GM12872 (cell line): Measurements from ENCODE around the gene KIF26A.

Source experiments
- TF ChIP-seq, protein P1 (sequence below): IDR thresholded peaks from 3 replicates; pipeline ENCODE4 v1.5.1; 2011; ENCODE audit warnings: low read depth, mild to moderate bottlenecking, low read length, moderate library complexity; ENCODE audit not compliant: insufficient read depth

Gene KIF26A

DNA sequence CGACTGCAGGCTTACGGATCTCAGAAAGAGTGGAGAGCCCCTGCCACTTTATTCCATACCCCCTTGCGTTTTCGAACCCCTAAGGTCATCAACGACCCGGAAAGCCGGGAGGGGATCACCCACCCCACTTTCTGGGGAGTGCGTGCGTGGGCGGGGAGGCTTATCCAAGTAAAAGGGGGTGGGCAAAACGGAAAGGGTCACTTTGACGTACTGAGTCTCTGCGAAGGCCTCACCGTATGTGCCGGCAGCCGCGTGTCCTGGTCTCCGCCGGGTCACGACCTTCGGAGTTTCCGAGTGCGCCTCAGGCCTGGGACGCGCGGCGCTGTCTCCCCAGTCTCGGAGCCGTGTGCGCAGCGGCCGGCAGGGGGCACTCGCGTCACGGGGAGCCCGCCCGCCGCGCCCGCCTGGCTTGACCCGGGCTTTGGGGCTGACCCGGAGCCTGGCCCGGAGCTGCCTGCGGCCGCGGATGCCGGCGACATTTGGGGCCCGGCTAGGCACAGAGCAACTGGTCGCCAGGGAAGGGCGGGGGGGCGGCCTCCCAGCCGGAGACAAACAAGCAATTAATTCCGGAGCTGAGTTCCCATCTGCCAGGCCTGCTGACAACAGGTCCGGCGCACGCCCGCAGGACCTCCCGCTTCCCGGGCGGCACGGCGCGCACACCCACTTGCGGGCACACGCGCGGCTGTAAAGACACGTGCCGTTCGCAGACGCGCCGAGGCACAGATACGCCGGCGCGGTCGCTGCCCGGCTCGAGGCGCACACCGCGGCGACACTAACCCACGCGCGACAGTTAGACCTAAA, 890 bp upstream of the KIF26A start:
- TF ChIP-seq, protein P1, sequence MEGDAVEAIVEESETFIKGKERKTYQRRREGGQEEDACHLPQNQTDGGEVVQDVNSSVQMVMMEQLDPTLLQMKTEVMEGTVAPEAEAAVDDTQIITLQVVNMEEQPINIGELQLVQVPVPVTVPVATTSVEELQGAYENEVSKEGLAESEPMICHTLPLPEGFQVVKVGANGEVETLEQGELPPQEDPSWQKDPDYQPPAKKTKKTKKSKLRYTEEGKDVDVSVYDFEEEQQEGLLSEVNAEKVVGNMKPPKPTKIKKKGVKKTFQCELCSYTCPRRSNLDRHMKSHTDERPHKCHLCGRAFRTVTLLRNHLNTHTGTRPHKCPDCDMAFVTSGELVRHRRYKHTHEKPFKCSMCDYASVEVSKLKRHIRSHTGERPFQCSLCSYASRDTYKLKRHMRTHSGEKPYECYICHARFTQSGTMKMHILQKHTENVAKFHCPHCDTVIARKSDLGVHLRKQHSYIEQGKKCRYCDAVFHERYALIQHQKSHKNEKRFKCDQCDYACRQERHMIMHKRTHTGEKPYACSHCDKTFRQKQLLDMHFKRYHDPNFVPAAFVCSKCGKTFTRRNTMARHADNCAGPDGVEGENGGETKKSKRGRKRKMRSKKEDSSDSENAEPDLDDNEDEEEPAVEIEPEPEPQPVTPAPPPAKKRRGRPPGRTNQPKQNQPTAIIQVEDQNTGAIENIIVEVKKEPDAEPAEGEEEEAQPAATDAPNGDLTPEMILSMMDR = peak; percentile 62

DNA sequence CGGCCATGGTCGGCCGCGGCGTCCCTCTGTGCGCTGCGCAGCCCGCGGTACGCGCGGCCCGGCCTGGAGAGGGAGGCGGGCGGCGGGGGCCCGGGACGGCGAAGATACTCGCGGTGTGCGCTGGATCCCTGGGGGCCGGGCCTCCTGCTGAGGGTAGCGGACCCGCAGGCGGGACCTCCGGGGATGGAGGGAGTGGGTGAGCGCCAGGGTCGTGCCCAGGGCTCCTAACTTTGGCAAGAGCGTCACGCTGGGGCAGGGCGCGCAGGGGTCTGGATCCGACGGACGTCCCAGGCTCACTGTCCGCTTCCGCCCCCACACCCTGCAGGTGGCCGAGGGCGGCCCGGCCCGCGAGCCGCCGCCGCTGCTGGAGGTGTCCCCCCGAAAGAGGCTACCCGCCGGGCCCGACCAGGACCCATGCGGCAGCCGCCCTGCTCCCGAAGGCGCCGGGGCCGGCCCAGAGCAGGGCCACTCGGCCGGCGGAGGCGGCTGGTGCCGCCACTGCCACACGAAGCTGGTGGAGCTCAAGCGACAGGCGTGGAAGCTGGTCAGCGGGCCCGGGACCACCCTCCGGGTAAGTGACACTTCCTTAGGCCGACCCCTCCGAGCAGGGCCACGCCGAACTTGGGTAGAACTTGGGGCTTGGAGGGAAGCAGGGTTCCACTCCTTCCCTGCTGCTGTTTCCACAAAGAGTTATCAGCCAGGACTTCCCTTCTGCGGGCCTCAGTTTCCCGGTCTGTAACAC, 502 bp downstream of the KIF26A start:
- TF ChIP-seq, protein P1 = no peak

DNA sequence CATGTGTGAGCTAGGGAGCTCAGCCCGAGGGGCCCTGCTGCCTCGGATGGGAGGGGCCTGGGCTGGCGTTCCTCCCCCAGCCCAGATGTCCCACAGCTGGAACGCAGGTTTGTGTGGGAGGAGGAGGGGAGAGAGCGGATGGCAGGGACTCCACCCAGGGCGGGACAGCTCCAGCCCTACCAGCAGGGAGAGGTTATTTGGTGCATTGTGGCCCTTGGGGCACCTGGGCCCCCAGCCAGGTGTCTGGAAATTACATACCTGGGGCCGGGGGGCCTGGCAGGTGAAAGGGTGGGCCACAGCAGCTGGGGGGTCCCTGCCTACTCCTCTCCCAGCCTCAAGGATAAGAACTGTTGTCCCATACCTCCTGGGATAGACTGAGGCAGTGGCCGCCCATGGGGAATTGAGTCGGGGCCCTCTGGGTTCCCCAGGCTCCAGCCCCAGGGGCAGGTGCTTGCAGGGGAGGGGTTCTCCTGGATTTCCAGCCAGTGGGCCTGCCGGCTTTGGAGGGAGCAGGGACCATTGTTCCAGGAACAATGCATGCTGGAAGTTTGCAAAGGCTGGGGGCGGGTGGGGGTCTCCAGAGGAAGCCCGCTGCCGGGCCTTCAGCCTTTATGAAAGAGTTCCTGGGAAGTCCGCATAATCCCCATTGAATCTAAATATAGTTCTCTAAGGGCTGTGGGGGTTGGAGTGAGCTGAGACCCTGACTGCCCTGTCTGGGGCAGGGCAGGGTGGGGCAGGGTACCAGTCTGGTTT, 1.2 kb downstream of the KIF26A start:
- TF ChIP-seq, protein P1 = no peak

DNA sequence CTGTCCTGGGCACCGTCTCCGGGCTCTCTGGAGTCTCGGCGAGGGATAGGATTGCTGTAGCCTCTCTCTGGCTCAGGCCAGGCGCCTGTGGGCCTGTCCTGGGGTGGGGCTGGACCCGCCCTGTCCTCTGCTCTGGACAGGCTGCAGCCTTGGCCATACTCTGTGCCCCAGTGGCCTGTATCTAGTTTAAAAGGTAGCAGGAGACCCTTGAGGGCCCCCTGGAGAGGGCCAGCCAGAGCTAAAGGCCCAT, 1.8 kb downstream of the KIF26A start:
- TF ChIP-seq, protein P1 = no peak

DNA sequence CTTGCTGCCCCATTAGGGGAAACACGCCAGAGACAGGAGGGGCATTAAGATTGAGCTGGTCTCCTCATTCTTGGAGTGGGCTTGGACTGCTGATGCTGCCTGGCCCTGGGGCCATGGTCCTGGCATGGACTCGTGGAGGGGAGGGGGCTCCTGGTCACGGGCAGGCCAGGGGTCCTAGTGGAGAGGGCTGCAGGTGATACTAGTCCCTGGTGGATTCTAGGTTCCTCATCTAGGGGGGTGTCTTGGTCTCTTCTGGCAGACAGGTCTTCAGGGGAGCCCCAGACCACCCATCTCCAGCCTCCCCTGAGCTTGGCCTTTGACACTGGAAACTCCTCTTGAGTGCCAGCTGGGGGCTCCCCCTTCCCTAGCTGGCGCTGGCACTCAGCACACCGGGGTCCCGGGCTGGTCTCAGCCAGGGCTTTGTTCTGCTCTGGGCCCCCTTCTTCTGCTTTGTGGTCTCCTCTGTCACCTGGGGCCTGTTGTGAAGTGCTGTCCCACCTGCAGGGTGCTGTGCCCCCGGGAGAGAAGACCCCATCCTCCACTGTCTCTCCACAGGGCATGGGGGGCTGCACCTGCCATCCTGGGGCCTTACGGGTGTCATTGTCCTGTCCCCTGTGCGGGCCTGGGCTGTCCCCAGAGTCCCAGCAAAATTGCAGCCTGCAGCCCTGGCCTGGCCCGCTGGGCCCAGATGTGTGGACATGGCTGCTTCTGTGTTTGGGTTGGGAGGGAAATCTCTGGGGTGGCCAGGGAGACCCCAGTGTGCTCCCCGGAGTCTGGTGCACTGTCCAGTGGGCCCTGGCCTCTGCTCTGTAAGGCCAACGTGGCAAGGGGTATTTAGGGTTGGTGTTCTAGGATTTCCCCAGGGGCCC, 2.3 kb downstream of the KIF26A start:
- TF ChIP-seq, protein P1 = no peak

DNA sequence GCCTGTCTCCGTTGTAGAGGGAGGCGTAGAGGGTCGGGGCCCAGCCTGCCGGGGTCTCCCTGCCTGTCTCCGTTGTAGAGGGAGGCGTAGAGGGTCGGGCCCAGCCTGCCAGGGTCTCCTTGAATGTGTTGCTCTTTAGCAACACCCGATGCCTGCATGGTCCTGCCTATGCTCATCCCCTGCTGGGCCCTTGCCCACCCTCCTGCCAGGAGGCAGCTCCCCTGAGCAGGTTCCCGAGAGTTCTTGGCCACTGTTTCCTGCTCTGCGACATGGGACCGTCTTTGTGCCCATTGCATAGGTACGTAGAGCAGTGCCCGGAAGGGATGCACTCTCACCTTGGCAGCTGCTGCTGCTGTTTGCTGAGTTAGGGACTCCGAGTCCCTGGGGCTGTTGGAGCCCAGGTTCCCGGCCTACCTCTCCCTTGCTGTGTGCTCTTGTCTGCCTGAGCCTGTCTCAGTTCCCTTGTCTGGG, 3.3 kb downstream of the KIF26A start:
- TF ChIP-seq, protein P1 = no peak
